GM18909 (cell line): ENCODE results near the gene C1GALT1.
"Not testable (repeated sequence)": the region's sequence is repeated elsewhere in the genome, so short reads cannot be mapped to it uniquely, and the experiment has no call there.

ENCODE experiments used
- ATAC-seq: cut with Tn5 transposase; IDR thresholded peaks from one replicate; pipeline ENCODE4 v1.9.1; 2021; ENCODE audit warnings: mild to moderate bottlenecking; ENCODE audit not compliant: unreplicated experiment, poor library complexity

C1GALT1 gene

DNA sequence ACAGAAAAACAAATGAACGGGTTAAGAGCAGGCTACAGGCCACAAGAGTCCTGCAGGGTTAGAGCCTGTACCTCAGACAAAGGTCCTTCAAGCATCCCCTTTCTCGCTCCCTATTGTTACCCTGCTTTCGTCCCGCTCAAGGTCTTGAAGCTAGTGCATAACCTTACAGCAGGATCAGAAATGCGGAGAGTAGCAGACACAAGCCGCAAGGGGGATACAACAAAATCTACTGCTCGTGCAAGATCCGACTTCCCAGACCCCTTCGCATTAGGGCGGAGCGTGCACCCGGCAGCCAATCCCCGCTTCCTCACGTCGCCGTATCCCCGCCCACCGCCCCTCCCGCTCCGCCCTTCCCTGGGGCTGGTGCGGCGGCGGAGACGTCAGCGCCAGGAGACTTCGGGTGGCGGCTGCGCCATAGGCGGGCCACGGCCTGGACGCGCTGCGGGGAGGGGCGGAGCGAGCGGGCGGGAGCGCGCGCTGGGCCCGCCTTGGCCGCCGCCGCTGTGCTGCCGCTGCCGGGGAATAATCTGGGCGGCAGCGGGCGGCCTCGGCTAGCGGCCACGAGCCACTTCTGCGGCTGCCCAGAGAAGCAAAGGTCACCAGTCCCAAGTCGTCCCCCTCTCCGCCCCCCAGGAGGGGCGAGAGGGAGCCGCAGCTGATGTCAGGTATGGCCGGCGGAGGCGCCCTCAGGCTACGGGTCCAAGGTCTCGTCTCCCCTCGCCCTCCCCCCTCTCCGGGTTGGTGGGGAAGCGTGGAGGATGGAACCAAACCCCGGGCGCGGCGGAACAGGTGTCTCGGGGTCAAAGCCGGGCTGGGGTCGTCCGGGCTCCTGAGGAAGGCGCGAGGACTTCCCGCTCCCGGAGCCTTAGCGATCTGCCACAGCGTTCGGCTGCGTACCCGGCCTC, at the start of gene C1GALT1:
Gene C1GALT1 (plus strand): TSS at position 389 of the 905 bp plus-strand sequence. CDS start 51,776 bp downstream, outside the sequence.
- ATAC-seq: peak; percentile 86

DNA sequence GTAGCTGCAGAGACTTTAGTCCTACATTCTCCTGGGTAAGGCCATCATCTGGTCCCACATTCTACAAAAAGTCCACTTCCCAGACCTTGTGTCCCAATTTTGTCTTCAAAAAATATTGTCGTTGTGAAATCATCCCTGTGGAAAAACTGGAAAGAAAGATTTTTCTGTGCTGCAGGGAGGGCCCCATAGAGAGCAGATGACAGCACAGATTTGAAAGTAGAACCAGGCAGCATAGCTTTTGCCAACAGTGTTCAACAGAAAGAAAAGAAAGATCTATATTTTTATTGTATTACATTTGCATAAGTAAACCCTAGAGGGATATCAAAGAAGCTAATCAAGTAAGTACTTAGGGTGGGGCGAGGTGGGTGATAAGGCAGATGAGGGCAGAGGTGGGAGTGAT, 48.3 kb upstream of the C1GALT1 start:
- no peak for ATAC-seq

GRCh38 chr7:7135074-7135473, 47.3 kb upstream of the C1GALT1 start:
- ATAC-seq: no peak

DNA sequence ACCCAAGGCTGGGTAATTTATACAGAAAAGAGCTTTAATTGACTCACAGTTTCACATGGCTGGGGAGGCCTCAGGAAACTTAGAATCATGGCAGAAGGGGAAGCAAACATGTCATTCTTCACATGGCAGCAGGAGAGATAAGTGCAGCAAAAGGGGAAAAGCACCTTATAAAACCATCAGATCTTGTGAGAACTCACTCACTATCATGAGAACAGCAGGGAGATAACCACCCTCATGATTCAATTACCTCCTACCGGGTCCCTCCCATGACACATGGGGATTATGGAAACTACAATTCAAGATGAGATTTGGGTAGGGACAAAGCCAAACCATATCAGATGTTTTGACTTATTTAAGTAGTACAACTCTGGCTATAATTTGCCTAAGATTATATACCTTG, 46.4 kb upstream of the C1GALT1 start:
- not testable (repeated sequence) for ATAC-seq

GRCh38 chr7:7136466-7137381, 45.6 kb upstream of the C1GALT1 start:
- no peak for ATAC-seq

DNA sequence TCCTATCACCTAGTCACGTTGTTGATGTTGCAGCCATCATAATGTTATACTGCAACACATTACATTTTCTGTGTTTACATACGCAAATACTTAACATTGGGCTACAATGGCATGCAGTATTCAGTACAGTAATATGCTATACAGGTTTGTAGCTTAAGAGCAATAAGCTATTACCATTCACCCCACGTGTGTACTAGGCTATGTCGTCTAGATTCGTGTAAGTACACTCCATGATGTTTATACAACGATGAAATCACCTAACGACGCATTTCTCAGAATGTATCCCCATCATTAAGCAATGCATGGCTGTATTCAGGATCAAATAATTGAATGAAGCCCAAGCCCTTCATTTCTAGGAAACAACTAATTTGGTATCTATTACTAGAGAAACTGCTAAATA, 43.4 kb upstream of the C1GALT1 start:
- no peak for ATAC-seq

- not testable (repeated sequence) for ATAC-seq
These were observed 38.9 kb upstream of the C1GALT1 start for GRCh38 chr7:7143404-7143803.

DNA sequence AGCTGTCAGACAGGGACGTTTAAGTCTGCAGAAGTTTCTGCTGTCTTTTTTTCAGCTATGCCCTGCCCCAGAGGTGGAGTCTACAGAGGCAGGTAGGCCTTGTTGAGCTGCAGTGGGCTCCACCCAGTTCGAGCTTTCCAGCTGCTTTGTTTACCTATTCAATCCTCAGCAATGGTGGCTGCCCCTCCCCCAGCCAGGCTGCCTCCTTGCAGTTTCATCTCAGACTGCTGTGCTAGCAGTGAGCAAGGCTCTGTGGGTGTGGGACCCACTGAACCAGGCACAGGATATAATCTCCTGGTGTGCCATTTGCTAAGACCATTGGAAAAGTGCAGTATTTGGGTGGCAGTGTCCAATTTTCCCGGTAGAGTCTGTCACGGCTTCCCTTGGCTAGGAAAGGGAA, 37.2 kb upstream of the C1GALT1 start:
- ATAC-seq: not testable (repeated sequence)

DNA sequence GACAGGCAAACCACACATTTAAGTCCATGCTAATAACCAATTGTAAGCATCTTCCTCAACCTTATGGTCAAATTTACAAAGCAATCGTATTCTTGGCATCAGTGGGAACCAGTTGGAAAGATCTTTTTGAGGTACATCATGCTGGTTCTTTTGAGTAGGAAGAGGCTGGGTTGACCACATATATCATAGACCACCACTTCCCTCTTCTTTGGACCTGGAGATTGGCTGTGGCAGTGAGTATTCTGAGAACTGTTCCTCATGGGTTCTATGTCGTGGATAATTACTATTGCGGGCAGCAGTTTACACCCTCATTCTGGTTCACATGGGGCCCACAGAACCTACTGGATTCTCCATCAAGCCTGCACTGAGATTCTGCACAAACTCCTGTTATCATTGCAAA, 35.5 kb upstream of the C1GALT1 start:
- no peak for ATAC-seq

- ATAC-seq: no peak
These were observed 33.4 kb upstream of the C1GALT1 start for GRCh38 chr7:7148798-7149481.

- no peak for ATAC-seq
These were observed 31.1 kb upstream of the C1GALT1 start for GRCh38 chr7:7151285-7151684.

DNA sequence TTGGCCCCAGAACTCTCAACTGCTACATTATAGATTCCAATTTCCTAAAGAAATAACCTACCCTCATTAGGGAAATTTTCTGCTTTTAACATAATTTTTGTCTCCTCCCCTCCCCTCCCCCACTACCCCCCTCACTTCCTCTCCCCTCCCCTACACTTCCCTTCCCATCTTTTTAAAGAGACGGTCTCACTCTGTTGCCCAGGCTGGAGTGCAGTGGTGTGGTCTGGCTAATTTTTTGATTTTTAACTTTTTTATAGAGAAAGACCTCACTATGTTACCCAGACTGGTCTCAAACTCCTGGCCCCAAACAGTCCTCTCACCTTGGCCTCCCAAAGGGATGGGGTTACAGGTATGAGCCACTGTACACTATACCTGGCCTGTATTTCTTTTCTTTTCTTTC, 30.5 kb upstream of the C1GALT1 start:
- ATAC-seq: no peak

- ATAC-seq: no peak
These were observed 30.0 kb upstream of the C1GALT1 start for GRCh38 chr7:7152315-7152714.

GRCh38 chr7:7154355-7154754, 28.0 kb upstream of the C1GALT1 start:
- ATAC-seq: not testable (repeated sequence)

GRCh38 chr7:7156663-7157062, 25.7 kb upstream of the C1GALT1 start:
- no peak for ATAC-seq

GRCh38 chr7:7157177-7157886, 25.0 kb upstream of the C1GALT1 start:
- peak; percentile 90 for ATAC-seq

DNA sequence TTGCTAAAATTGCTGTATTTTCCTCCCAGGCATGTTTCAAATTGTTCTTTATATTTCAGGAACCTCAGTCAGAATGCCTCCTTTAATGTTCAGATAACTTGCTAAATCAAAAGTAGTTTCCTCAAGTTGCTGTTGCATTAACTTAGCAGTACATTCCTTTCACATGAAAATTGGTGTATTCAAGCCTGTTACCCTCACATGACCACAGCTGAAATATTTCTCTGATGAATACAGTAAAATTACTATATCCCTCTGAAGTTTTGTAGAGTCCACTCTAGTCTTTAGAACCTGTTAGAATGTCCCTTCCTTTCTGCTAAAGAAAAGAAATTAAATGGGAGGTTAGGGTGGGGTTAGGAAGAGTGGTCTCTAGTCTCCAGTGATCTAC, 24.5 kb upstream of the C1GALT1 start:
- no peak for ATAC-seq

DNA sequence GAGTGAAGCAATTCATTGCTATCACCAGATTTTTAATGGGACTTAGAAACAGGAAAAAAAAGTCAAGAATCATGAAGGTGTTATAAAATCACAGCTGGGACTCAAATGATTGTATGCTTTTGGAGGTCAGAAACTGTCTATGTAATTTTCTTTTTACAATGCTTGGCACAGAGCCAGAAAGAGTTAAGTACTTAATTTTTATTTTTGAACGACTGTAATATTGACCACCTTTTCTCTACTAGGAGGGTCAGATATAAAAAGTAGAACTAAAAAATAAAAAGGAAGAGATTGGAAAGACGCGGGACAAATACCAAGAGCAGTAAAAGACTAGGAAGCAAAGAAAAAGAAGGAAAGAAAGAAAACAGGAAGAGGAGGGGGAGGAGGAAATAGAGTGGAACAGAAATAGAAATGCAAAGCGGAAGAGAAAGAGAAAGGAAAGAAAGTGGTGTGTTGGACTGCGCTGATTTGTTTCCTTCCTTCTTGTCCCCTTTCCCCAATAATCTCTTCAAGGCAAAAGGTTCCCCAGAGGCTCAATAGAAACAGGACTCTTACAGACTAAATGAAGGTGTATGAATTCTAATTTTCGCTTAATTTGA, 23.2 kb upstream of the C1GALT1 start:
- no peak for ATAC-seq

DNA sequence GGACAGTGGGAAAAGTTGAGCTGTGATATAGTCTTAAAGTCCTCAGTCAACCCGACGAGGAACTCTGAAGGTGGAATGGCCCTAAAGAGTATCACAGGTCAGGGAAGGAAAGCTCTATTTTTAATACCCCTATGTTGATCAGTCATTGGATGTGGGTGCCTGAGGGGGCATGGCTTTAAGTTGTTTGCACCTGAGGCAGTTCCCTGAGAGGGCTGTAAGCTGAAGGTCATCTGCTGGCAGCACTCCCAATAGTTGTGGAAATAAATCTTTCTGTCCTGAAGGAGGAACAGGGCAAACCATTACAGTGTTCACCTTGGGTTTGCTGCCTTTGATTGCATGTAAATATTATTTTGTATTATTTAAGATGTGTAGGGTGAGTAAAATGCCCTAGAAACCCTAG, 17.8 kb upstream of the C1GALT1 start:
- ATAC-seq: no peak

DNA sequence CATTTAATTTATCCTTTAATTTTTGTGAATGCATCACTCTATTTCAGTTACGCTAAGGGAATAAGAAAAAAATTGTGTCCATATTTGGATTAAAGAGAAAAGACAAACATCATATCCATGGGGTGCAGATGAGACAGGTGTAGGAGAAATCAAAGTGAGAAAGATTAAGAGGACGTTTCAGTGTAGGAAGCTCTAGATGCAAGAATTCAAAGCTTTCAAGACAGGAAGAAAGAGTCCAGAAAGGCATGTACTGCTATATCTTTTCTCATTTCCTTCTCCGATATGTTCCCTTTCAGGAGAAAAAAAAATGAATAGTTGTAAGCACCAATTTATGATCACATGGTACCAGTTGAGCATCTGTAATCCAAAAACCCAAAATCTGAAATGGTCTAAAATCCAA, 17.0 kb upstream of the C1GALT1 start:
- ATAC-seq: no peak
